ENCODE measurements around the gene TBCB. TPM values are rescaled to one million over a fixed set of nuclear protein-coding genes. Genes with fewer than 3 reads are reported as not detected.

The TBCB gene
- total and polyA plus RNA-seq, 2 donors (not counting 3 experiments of a cell fraction or from before 2014, with no cell fraction given), result 178 to 363 TPM

DNA sequence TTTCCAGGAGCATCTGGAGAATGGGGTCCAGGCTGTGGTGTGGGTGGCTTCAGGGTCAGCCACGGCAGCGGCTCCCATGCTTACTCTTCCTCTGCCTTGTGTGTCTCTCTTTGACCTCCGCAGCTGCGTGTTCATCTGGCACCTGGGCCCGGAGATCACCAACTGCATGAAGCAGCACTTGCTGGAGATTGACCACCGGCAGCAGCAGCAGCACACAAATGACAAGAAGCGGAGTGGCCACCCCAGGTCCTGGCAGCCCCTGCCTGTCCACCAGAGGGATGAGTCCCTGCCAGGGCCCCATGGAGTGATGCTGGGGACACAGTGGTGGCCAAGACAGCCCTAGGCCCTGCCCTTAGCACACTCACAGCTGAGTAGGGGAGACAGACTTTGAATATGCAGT, 22.7 kb upstream of the TBCB start:
- Histone ChIP-seq H3K4me3 (replicated peaks in 1 of 3; ENCODE audit: insufficient read depth in 1 of 3, low read depth in 1 of 3, low read length in 3 of 3) (no peak overlapping the region), H3K9ac (replicated peaks; ENCODE audit: extremely low read depth, insufficient read depth, low read length) (no peak overlapping the region), H3K36me3 (ENCODE audit: control insufficient read depth in 2 of 2, extremely low read depth in 1 of 2, insufficient read depth in 2 of 2, low read length in 2 of 2) (peaks cover 3 to 5% of the 10 kb centered on the region in 2 experiments), H4K20me1 (replicated peaks; ENCODE audit: control insufficient read depth, extremely low read depth, insufficient read depth, low read length) (no peaks in the 10 kb centered on the region), H3K4me2 (ENCODE audit: insufficient read depth, low read length) (no peak overlapping the region), H3K27me3 (ENCODE audit: control insufficient read depth in 2 of 2, insufficient read depth in 2 of 2, low read length in 2 of 2) (no peaks in the 10 kb centered on the region), H2AFZ (ENCODE audit: low read depth, low read length) (no peak overlapping the region), H3K9me1 (replicated peaks; ENCODE audit: control insufficient read depth, extremely low read depth, insufficient read depth, low read length) (no peaks in the 10 kb centered on the region), H3K4me1 (ENCODE audit: control insufficient read depth, extremely low read depth, insufficient read depth, low read length) (no peaks in the 10 kb centered on the region), H3K9me3 (replicated peaks; ENCODE audit: control insufficient read depth, insufficient read depth, low read length) (no peaks in the 10 kb centered on the region), H3K79me2 (ENCODE audit: control insufficient read depth, insufficient read depth, low read length) (no peaks in the 10 kb centered on the region), H3K27ac (ENCODE audit: insufficient read depth, low read depth, low read length) (no peak overlapping the region)
- ChIA-PET POLR2A (no interaction called here), CTCF (interaction anchor here (1.5 kb wide), 1 partner anchor 32 kb away, joined by 4 read pairs; no protein-coding TSS in a partner anchor)
- intact Hi-C loops (cut with micrococcal nuclease) (no loop called here), dilution Hi-C loops (cut with MboI; ENCODE audit: extremely low pct_ligation_motif_present, low sequenced_read_pairs) (no loop called here)
- FAIRE-seq, result no peak
- no peak for DNase-seq (ENCODE audit: low read depth, low spot score)
- BruUV-seq (replicated peaks), result no TSS peak
- no peak for TF ChIP-seq EZH2 (IDR thresholded peaks at IDR 0.05; ENCODE audit: borderline replicate concordance, low read depth, low read length, severe bottlenecking)
- TF ChIP-seq FOS (IDR thresholded peaks at IDR 0.05; ENCODE audit: borderline replicate concordance, insufficient read depth, low read length), result no peak
- TF ChIP-seq MYC (IDR thresholded peaks at IDR 0.05; ENCODE audit: low read depth, low read length), result no peak
- no peak for TF ChIP-seq GATA2 (IDR thresholded peaks at IDR 0.05; ENCODE audit: insufficient read depth, insufficient read length, low read depth, low read length)
- TF ChIP-seq CTCF (IDR thresholded peaks at IDR 0.05; ENCODE audit: extremely low read depth in 1 of 2, insufficient read depth in 1 of 2, low read depth in 1 of 2, low read length in 2 of 2), result no peak

DNA sequence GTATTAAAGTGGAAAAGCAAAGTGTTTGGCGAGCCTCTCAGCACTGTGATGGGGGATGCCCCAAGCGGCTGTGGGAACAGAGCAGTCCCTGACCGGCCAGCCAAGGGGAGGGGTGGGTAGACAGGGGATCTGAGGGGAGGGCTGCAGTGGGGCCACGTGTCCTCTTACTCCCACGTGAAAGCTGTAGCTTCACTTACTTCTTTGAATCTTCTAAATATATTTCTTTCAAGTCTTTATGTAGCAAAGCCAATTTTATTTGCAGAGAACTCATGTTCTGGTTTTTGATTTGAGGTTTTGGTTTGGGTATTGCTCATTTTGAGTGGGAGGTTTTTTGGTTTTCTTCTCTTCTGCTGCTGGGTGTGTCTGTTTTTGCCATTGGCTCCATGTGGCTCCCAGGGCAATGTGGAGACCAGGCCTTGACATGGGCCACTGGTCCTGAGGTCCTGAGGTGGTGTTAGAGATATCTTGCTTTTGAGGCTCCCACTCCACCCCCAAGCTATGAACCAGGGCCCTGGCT, 22.1 kb upstream of the TBCB start:
- dilution Hi-C loops (cut with MboI; ENCODE audit: extremely low pct_ligation_motif_present, low sequenced_read_pairs), result no loop called here
- BruUV-seq (replicated peaks), result no TSS peak
- no peak overlapping the region for H3K4me3 ChIP-seq (replicated peaks in 1 of 3; ENCODE audit: insufficient read depth in 1 of 3, low read depth in 1 of 3, low read length in 3 of 3)

More for the DNA sequence above, 22.1 kb upstream of the TBCB start:
- no peaks in the 10 kb centered on the region for H3K27me3 ChIP-seq (ENCODE audit: control insufficient read depth in 2 of 2, insufficient read depth in 2 of 2, low read length in 2 of 2)
- no peaks in the 10 kb centered on the region for H3K9me1 ChIP-seq (replicated peaks; ENCODE audit: control insufficient read depth, extremely low read depth, insufficient read depth, low read length)
- H3K9me3 ChIP-seq (replicated peaks; ENCODE audit: control insufficient read depth, insufficient read depth, low read length), result no peaks in the 10 kb centered on the region
- H2AFZ ChIP-seq (ENCODE audit: low read depth, low read length), result no peak overlapping the region
- FAIRE-seq, result no peak
- no peaks in the 10 kb centered on the region for H3K79me2 ChIP-seq (ENCODE audit: control insufficient read depth, insufficient read depth, low read length)
- H3K4me2 ChIP-seq (ENCODE audit: insufficient read depth, low read length), result no peak overlapping the region
- intact Hi-C loops (cut with micrococcal nuclease), result no loop called here
- ChIA-PET CTCF (no interaction called here), POLR2A (no interaction called here)
- H3K9ac ChIP-seq (replicated peaks; ENCODE audit: extremely low read depth, insufficient read depth, low read length), result no peak overlapping the region
- H3K4me1 ChIP-seq (ENCODE audit: control insufficient read depth, extremely low read depth, insufficient read depth, low read length), result no peaks in the 10 kb centered on the region
- TF ChIP-seq POLR2A (IDR thresholded peaks at IDR 0.05; ENCODE audit: low read depth, low read length) (no peak), MYC (IDR thresholded peaks at IDR 0.05; ENCODE audit: low read depth, low read length) (no peak), FOS (IDR thresholded peaks at IDR 0.05; ENCODE audit: borderline replicate concordance, insufficient read depth, low read length) (no peak), POLR2AphosphoS5 (IDR thresholded peaks at IDR 0.05; ENCODE audit: insufficient read depth, low read depth, low read length) (no peak), GATA2 (IDR thresholded peaks at IDR 0.05; ENCODE audit: insufficient read depth, insufficient read length, low read depth, low read length) (no peak), MAX (IDR thresholded peaks at IDR 0.05; ENCODE audit: insufficient read depth, insufficient read length) (no peak), CTCF (IDR thresholded peaks at IDR 0.05; ENCODE audit: extremely low read depth in 1 of 2, insufficient read depth in 1 of 2, low read depth in 1 of 2, low read length in 2 of 2) (no peak), JUN (IDR thresholded peaks at IDR 0.05; ENCODE audit: borderline replicate concordance, insufficient read depth, insufficient read length, low read depth) (no peak)
- H3K27ac ChIP-seq (ENCODE audit: insufficient read depth, low read depth, low read length), result no peak overlapping the region
- H4K20me1 ChIP-seq (replicated peaks; ENCODE audit: control insufficient read depth, extremely low read depth, insufficient read depth, low read length), result no peaks in the 10 kb centered on the region
- H3K36me3 ChIP-seq (ENCODE audit: control insufficient read depth in 2 of 2, extremely low read depth in 1 of 2, insufficient read depth in 2 of 2, low read length in 2 of 2), result peaks cover 3 to 5% of the 10 kb centered on the region in 2 experiments
- no peak for DNase-seq (ENCODE audit: low read depth, low spot score)

All from endothelial cell of umbilical vein (primary cell).